GM19025 (cell line): ENCODE measurements around the gene LRRC8C.

Experiments used
- ATAC-seq: cut with Tn5 transposase; IDR thresholded peaks from one replicate; pipeline ENCODE4 v1.9.1; 2021; ENCODE audit warnings: mild to moderate bottlenecking, low read depth, moderate library complexity; ENCODE audit not compliant: unreplicated experiment

LRRC8C gene

GRCh38 chr1:89761338-89761737 is 128.4 kb downstream of the LRRC8C start:
- ATAC-seq: no peak

- no peak for ATAC-seq
These were observed 129.0 kb downstream of the LRRC8C start for GRCh38 chr1:89761901-89762300.

- no peak for ATAC-seq
These were observed 129.5 kb downstream of the LRRC8C start for GRCh38 chr1:89762386-89762778.

- peak; percentile 98 for ATAC-seq
These were observed 130.1 kb downstream of the LRRC8C start for GRCh38 chr1:89762779-89763648.

- ATAC-seq: no peak
These were observed 130.7 kb downstream of the LRRC8C start for GRCh38 chr1:89763649-89763986.

GRCh38 chr1:89765774-89766173 is 132.9 kb downstream of the LRRC8C start:
- no peak for ATAC-seq

- no peak for ATAC-seq
These were observed 134.7 kb downstream of the LRRC8C start for GRCh38 chr1:89767618-89768017.
